Endothelial cell of umbilical vein (primary cell): ENCODE results near the gene KIAA0232. TPM values are rescaled to one million over a fixed set of nuclear protein-coding genes. Genes with fewer than 3 reads are reported as not detected.

Source experiments
- BruUV-seq: library from RNA; stranded (reverse); fragments of 400-500 nt; replicated peaks from 2 replicates; lab custom pipeline; 2021; lab: Mats Ljungman, UMichigan
- CTCF ChIA-PET: fragments of 300-600, 350-600 bp; sonication (Branson Sonifier 250); formaldehyde crosslinking; loops from one replicate; lab custom pipeline; 2021; ENCODE audit warnings: antibody characterized with exemption, inconsistent platforms; lab: Charles Lee
- POLR2A ChIA-PET: fragments of 300-600, 350-600 bp; sonication (Branson Sonifier 250); formaldehyde crosslinking; loops from one replicate; lab custom pipeline; 2021; ENCODE audit warnings: antibody characterized with exemption, inconsistent platforms; lab: Charles Lee
- DNase-seq: peaks from one replicate; pipeline ENCODE4 v3.0.0-alpha.2; 2011; ENCODE audit warnings: low read depth, low spot score
- FAIRE-seq: peaks from 2 replicates; lab custom pipeline; 2011; peaks lifted over from hg19 to GRCh38; lab: Jason Lieb, UNC
- H2AFZ ChIP-seq: 2 replicates; pipeline ENCODE4 v1.6.0; 2012; ENCODE audit warnings: low read depth, low read length, control low read depth, inconsistent platforms
- H3K27ac ChIP-seq: 2 replicates; pipeline ENCODE4 v1.5.1; 2011; ENCODE audit warnings: low read depth, mild to moderate bottlenecking, control low read depth, low read length, moderate library complexity; ENCODE audit not compliant: insufficient read depth
- H3K27me3 ChIP-seq, 2 experiments: 2 replicates each; pipeline versions ENCODE4 v1.6.0 to v1.6.1; 2011; ENCODE audit warnings: low read length in 2 of 2, mixed read lengths in 1 of 2; ENCODE audit not compliant: control insufficient read depth in 2 of 2, insufficient read depth in 2 of 2
- H3K36me3 ChIP-seq, 2 experiments: 2 replicates in 1 of 2; 3 replicates in 1 of 2; pipeline ENCODE4 v1.5.1; 2011; ENCODE audit warnings: low read length in 2 of 2, mild to moderate bottlenecking in 1 of 2, moderate library complexity in 1 of 2; ENCODE audit not compliant: control insufficient read depth in 2 of 2, insufficient read depth in 2 of 2; ENCODE audit errors: extremely low read depth in 1 of 2
- H3K4me1 ChIP-seq: 3 replicates; pipeline ENCODE4 v1.5.1; 2011; ENCODE audit warnings: mild to moderate bottlenecking, low read length; ENCODE audit not compliant: control insufficient read depth, insufficient read depth; ENCODE audit errors: extremely low read depth
- H3K4me2 ChIP-seq: 2 replicates; pipeline ENCODE4 v1.6.1; 2011; ENCODE audit warnings: low read length, control low read depth, mixed read lengths; ENCODE audit not compliant: insufficient read depth
- H3K4me3 ChIP-seq, 3 experiments: fragments of 200-600 bp in 1 of 3; sonication (generic), shearing (Covaris generic) in 1 of 3; replicated peaks in 1 of 3; 2 replicates each; pipeline ENCODE4 v1.5.1; 2011 to 2016; ENCODE audit warnings: control low read depth in 3 of 3, low read length in 3 of 3, mild to moderate bottlenecking in 2 of 3, inconsistent platforms in 1 of 3, low read depth in 1 of 3, moderate library complexity in 1 of 3; ENCODE audit not compliant: insufficient read depth in 1 of 3
- H3K79me2 ChIP-seq: 2 replicates; pipeline ENCODE4 v1.6.0; 2012; ENCODE audit warnings: low read length, inconsistent platforms; ENCODE audit not compliant: control insufficient read depth, insufficient read depth
- H3K9ac ChIP-seq: replicated peaks from 2 replicates; pipeline ENCODE3; 2011; ENCODE audit warnings: low read length, control low read depth; ENCODE audit not compliant: insufficient read depth; ENCODE audit errors: extremely low read depth
- H3K9me1 ChIP-seq: replicated peaks from 3 replicates; pipeline ENCODE4 v1.6.0; 2011; ENCODE audit warnings: mild to moderate bottlenecking, low read length; ENCODE audit not compliant: control insufficient read depth, insufficient read depth; ENCODE audit errors: extremely low read depth
- H3K9me3 ChIP-seq: replicated peaks from 2 replicates; pipeline ENCODE4 v1.5.1; 2012; ENCODE audit warnings: low read length, inconsistent platforms; ENCODE audit not compliant: control insufficient read depth, insufficient read depth
- H4K20me1 ChIP-seq: replicated peaks from 2 replicates; pipeline ENCODE3; 2011; ENCODE audit warnings: mild to moderate bottlenecking, low read length; ENCODE audit not compliant: control insufficient read depth, insufficient read depth; ENCODE audit errors: extremely low read depth
- CTCF ChIP-seq, 2 donors: IDR thresholded peaks; 1 replicate in 1 of 2; 2 replicates in 1 of 2; pipeline ENCODE4 v1.5.1; 2011; ENCODE audit warnings: low read length in 2 of 2, mild to moderate bottlenecking in 2 of 2, moderate library complexity in 2 of 2, control low read depth in 1 of 2, inconsistent platforms in 1 of 2, low read depth in 1 of 2; ENCODE audit not compliant: insufficient read depth in 1 of 2; ENCODE audit errors: extremely low read depth in 1 of 2
- EZH2 ChIP-seq: IDR thresholded peaks from 2 replicates; pipeline ENCODE4 v1.6.1; 2012; ENCODE audit warnings: borderline replicate concordance, low read depth, mild to moderate bottlenecking, moderate library complexity, low read length, inconsistent platforms; ENCODE audit not compliant: severe bottlenecking
- FOS ChIP-seq: IDR thresholded peaks from 2 replicates; pipeline ENCODE4 v1.6.1; 2011; ENCODE audit warnings: mild to moderate bottlenecking, low read length, moderate library complexity, borderline replicate concordance; ENCODE audit not compliant: insufficient read depth
- GATA2 ChIP-seq: IDR thresholded peaks from 2 replicates; pipeline ENCODE4 v1.7.0; 2011; ENCODE audit warnings: low read depth, mild to moderate bottlenecking, moderate library complexity, mixed read lengths, low read length; ENCODE audit not compliant: insufficient read length, insufficient read depth
- JUN ChIP-seq: IDR thresholded peaks from 2 replicates; pipeline ENCODE4 v1.6.1; 2011; ENCODE audit warnings: borderline replicate concordance, low read depth; ENCODE audit not compliant: insufficient read length, insufficient read depth
- MAX ChIP-seq: IDR thresholded peaks from 2 replicates; pipeline ENCODE4 v1.6.1; 2011; ENCODE audit not compliant: insufficient read depth, insufficient read length
- MYC ChIP-seq: IDR thresholded peaks from one replicate; pipeline ENCODE4 v1.6.1; 2011; ENCODE audit warnings: mild to moderate bottlenecking, low read depth, low read length
- POLR2A ChIP-seq: IDR thresholded peaks from 2 replicates; pipeline ENCODE4 v1.6.1; 2012; ENCODE audit warnings: low read depth, mild to moderate bottlenecking, control low read depth, low read length
- POLR2AphosphoS5 ChIP-seq: IDR thresholded peaks from 2 replicates; pipeline ENCODE4 v1.6.1; 2012; ENCODE audit warnings: low read depth, mild to moderate bottlenecking, control low read depth, low read length, moderate library complexity; ENCODE audit not compliant: insufficient read depth
- dilution Hi-C: fragments of 300-500 bp; cut with MboI; formaldehyde crosslinking; loops from one replicate; pipeline ENCODE4 v1.15.0; 2019; ENCODE audit warnings: low sequenced_read_pairs; ENCODE audit not compliant: extremely low pct_ligation_motif_present
- intact Hi-C: fragments of 100-400 bp; cut with micrococcal nuclease; formaldehyde crosslinking; loops from one replicate; pipeline ENCODE4 v1.10.0; 2022
- polyA plus RNA-seq, 4 experiments: library from polyadenylated mRNA; depleted of rRNA in 3 of 4; stranded (reverse) in 3 of 4; unstranded in 1 of 4; fragments of >200 nt; gene quantifications; 2 replicates each; pipeline versions ENCODE4 v1.2.1 to v1.2.3, GENCODE V29; 2011 to 2012; ENCODE audit warnings: missing spikeins in 1 of 4
- total RNA-seq: library from RNA; stranded (reverse); gene quantifications from 2 replicates; pipeline ENCODE4 v1.2.3, GENCODE V29; 2021

Gene KIAA0232
- total and polyA plus RNA-seq, 2 donors (not counting 3 experiments of a cell fraction or from before 2014, with no cell fraction given): 5.3 to 18.4 TPM

- Histone ChIP-seq H3K9me3 (no peaks in the 10 kb centered on the region), H3K9me1 (no peaks in the 10 kb centered on the region), H2AFZ (no peak overlapping the region), H3K4me1 (no peaks in the 10 kb centered on the region), H4K20me1 (no peaks in the 10 kb centered on the region), H3K27me3 (no peaks in the 10 kb centered on the region), H3K4me2 (no peak overlapping the region), H3K36me3 (no peaks in the 10 kb centered on the region), H3K9ac (no peak overlapping the region), H3K27ac (no peak overlapping the region), H3K79me2 (no peaks in the 10 kb centered on the region), H3K4me3 (no peak overlapping the region)
- intact Hi-C loops: no loop called here
- FAIRE-seq (no peak), DNase-seq (no peak)
- ChIA-PET CTCF (interaction anchor here (1.2 to 2.0 kb wide), 5 partner anchors 9 to 176 kb away, joined by 3 to 5 read pairs (median 3); partner anchors contain the start of gene GRPEL1), POLR2A (no interaction called here)
- BruUV-seq: no TSS peak
- no peak for TF ChIP-seq CTCF (IDR thresholded peaks at IDR 0.05; ENCODE audit: extremely low read depth in 1 of 2, insufficient read depth in 1 of 2, low read depth in 1 of 2, low read length in 2 of 2)
- TF ChIP-seq JUN: no peak
- no peak for TF ChIP-seq GATA2
- no peak for TF ChIP-seq POLR2AphosphoS5
- TF ChIP-seq FOS: no peak
- TF ChIP-seq MYC: no peak
- no peak for TF ChIP-seq MAX
- TF ChIP-seq EZH2: no peak
- TF ChIP-seq POLR2A: no peak
- dilution Hi-C loops: no loop called here
These were observed 109.1 kb downstream of the KIAA0232 start for GRCh38 chr4:6891436-6892170.
